ENCODE results near the gene WDR46. TPM values are rescaled to one million over a fixed set of nuclear protein-coding genes. Genes with fewer than 3 reads are reported as not detected.

The WDR46 gene
- total and polyA plus RNA-seq, 2 of the 13 experiments (the other 11 are each of a cell fraction or from before 2014, with no cell fraction given), result 47.4 to 105 TPM

DNA sequence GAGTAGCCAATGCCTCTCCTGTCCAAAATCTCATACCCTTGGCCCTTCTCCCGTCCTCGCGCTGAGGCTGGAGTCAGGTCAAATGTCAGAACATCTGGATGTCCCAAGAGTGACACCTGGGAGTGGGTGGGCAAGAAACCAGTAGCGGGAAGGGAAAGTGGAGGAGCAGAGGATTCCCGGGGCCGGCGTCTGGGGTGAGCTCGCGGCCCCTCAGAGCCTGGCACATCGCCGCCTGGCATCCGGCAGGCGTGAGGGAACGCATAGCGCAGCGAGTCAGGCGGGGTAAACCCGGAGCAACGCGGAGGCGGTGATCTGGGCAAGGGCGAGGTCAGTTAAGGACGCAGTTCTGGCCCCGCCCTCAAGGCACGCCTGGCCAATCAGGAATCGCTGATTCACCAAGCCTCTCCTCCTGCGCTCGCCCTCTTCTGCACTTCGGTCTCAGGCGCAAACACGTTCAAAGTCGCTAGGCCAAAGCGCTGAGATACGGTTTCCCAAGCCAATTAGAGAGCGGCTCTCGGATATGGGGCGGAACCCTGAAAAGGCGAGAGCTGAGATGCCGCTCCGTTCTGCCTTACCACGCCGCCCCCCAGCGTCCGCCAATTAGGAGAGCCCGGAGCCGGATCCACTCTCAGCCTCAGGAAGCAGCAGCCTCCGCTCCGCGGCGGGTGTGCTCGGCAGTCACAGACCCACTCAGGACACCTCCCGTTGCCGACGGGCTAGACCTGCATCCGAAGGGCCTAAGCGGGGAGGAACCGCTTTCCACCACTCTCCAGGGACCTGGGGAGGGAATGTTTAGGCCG lies 39.9 kb downstream of the WDR46 start (continued):
- peak; percentile 97 for TF ChIP-seq POLR2G (IDR thresholded peaks at IDR 0.05; ENCODE audit: low read depth, low read length)
- no peak for TF ChIP-seq ATAD3A (CRISPR knock-in tag; IDR thresholded peaks at IDR 0.05)
- TF ChIP-seq ZBED4 (CRISPR knock-in tag; IDR thresholded peaks at IDR 0.05; ENCODE audit: borderline replicate concordance), result no peak; the same call in 1 of the 2 replicates
- TF ChIP-seq KDM1A (CRISPR knock-in tag; IDR thresholded peaks at IDR 0.05), result peak; percentile 25; the same call in 1 of the 2 replicates
- TF ChIP-seq FOXC1 (CRISPR knock-in tag; IDR thresholded peaks at IDR 0.05; ENCODE audit: borderline replicate concordance), result peak; percentile 15; the same call in 1 of the 2 replicates
- peak; percentile 61; the same call in 1 of the 2 replicates for TF ChIP-seq ATF2 (CRISPR knock-in tag; IDR thresholded peaks at IDR 0.05)
- TF ChIP-seq IRF1 (CRISPR knock-in tag; IDR thresholded peaks at IDR 0.05; ENCODE audit: low read depth), result no peak
- no peak for TF ChIP-seq HMGA1 (CRISPR knock-in tag; conservative IDR thresholded peaks at IDR 0.05)
- TF ChIP-seq ZNF878 (CRISPR knock-in tag; IDR thresholded peaks at IDR 0.05), result no peak
- peak; percentile 48; the same call in 1 of the 2 replicates for TF ChIP-seq ZKSCAN8 (CRISPR knock-in tag; IDR thresholded peaks at IDR 0.05; ENCODE audit: borderline replicate concordance)
- TF ChIP-seq HNF1A (IDR thresholded peaks at IDR 0.05; ENCODE audit: low read depth), result 0 out of 2 replicates have a peak, but pooled peaks have one; percentile 38
- TF ChIP-seq HNF1A (CRISPR knock-in tag; IDR thresholded peaks at IDR 0.05; ENCODE audit: borderline replicate concordance), result peak; percentile 39
- no peak for TF ChIP-seq ZNF644 (CRISPR knock-in tag; IDR thresholded peaks at IDR 0.05; ENCODE audit: low read depth)
- peak; percentile 52; the same call in 1 of the 2 replicates for TF ChIP-seq KDM5A (IDR thresholded peaks at IDR 0.05; ENCODE audit: borderline replicate concordance, low read length)
- TF ChIP-seq, protein P1, sequence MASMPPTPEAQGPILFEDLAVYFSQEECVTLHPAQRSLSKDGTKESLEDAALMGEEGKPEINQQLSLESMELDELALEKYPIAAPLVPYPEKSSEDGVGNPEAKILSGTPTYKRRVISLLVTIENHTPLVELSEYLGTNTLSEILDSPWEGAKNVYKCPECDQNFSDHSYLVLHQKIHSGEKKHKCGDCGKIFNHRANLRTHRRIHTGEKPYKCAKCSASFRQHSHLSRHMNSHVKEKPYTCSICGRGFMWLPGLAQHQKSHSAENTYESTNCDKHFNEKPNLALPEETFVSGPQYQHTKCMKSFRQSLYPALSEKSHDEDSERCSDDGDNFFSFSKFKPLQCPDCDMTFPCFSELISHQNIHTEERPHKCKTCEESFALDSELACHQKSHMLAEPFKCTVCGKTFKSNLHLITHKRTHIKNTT (CRISPR knock-in tag; IDR thresholded peaks at IDR 0.05), result no peak
